ENCODE results near the gene KCTD3. TPM values are rescaled to one million over a fixed set of nuclear protein-coding genes. Genes with fewer than 3 reads are reported as not detected.

KCTD3 gene
- total RNA-seq, 3 donors from 2014 or later: 42.2 to 73.5 (median 43.1) TPM

DNA sequence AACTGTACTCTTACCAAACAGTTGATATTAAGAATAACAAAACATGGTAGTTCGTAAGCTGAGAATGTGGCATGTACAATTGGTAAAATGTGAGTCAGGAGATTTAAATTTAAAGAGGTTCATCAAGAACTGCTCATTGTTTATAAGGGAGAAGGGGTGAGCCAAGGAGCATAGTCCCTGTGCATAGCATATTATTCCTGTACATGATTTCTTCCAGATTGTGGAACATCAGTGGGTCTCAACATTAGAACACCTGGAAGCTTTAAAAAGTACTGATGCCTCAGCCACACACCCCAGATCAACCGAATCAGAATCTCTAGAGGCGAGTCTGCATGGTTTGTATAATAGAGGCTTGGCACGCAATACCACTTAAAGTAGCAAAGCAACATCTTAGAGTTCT, 56.1 kb downstream of the KCTD3 start:
- ATAC-seq (no peak), DNase-seq (no peak)
- Histone ChIP-seq H3K36me3 (ENCODE audit: low read depth) (no peaks in the 10 kb centered on the region), H3K4me1 (ENCODE audit: low read depth) (no peaks in the 10 kb centered on the region), H3K4me3 (no peak overlapping the region), H3K9me3 (no peaks in the 10 kb centered on the region)
- intact Hi-C loops (cut with DNase I, micrococcal nuclease): no loop called here
- TF ChIP-seq, protein P1, sequence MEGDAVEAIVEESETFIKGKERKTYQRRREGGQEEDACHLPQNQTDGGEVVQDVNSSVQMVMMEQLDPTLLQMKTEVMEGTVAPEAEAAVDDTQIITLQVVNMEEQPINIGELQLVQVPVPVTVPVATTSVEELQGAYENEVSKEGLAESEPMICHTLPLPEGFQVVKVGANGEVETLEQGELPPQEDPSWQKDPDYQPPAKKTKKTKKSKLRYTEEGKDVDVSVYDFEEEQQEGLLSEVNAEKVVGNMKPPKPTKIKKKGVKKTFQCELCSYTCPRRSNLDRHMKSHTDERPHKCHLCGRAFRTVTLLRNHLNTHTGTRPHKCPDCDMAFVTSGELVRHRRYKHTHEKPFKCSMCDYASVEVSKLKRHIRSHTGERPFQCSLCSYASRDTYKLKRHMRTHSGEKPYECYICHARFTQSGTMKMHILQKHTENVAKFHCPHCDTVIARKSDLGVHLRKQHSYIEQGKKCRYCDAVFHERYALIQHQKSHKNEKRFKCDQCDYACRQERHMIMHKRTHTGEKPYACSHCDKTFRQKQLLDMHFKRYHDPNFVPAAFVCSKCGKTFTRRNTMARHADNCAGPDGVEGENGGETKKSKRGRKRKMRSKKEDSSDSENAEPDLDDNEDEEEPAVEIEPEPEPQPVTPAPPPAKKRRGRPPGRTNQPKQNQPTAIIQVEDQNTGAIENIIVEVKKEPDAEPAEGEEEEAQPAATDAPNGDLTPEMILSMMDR (IDR thresholded peaks at IDR 0.05): no peak

DNA sequence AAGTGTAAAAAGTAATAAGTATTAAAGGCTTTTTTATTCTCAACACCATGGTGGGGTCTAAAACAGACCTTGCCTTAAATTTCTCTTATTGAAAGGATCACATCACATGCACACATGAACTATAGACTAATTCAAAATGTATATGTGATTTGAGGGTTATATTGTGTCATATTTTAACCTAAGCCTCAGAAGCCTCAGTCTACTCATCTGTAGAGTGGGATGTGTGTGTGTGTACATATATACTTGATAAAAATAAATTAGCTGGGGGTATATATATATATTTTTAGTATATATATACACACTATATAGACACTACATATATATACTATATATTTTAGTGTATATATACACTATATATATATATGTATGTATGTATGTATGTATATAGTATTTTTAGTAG, 58.8 kb downstream of the KCTD3 start:
- H3K4me3 ChIP-seq: no peak overlapping the region
- no peaks in the 10 kb centered on the region for H3K4me1 ChIP-seq (ENCODE audit: low read depth)
- intact Hi-C loops (cut with DNase I, micrococcal nuclease): no loop called here
- TF ChIP-seq, protein P1 (IDR thresholded peaks at IDR 0.05): no peak
- H3K9me3 ChIP-seq: no peaks in the 10 kb centered on the region
- no peak for ATAC-seq
- DNase-seq: no peak
- no peaks in the 10 kb centered on the region for H3K36me3 ChIP-seq (ENCODE audit: low read depth)

DNA sequence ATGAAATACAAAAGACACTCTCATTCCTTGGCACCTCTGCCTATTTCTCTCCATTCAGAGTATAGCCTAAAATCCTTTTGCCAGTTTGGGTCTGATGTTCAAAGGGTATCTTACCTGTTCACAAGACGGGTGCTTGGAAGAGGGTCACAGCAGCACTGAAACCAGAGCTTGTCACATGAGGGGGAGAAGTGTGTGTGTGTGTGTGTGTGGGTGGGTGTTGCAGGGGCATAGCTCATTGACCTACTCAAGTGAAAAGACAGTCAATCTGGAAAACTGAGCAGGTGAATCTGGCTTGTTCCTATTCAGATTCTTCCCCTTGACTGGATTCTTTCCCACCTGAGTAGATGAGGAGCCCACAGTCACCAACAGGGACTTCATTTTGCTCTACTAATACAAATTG, 63.9 kb downstream of the KCTD3 start:
- H3K4me3 ChIP-seq: no peak overlapping the region
- TF ChIP-seq, protein P1 (IDR thresholded peaks at IDR 0.05): no peak
- no peak for ATAC-seq
- no peaks in the 10 kb centered on the region for H3K9me3 ChIP-seq
- H3K36me3 ChIP-seq (ENCODE audit: low read depth): no peaks in the 10 kb centered on the region
- intact Hi-C loops (cut with DNase I, micrococcal nuclease): no loop called here
- DNase-seq: no peak
- H3K4me1 ChIP-seq (ENCODE audit: low read depth): peaks cover 5% of the 10 kb centered on the region

DNA sequence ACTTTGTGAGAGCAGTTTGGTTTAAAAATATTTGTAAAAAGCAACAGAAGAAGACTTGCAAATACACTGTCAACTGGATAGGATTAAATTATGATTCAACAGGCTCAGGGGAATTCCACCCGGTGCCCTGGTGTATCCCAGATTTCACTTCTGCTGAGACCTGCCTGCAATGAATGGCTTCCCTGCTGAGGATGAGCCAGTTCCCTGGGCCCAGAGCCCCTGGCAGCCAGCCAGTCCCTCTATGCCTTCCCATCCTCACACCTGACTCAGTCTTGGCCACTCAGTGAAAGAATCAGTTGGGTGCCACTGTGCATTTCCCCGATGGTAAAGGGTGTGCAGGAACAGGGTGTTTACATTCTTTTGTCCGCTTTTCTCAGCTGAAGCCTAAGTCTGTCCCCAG, 64.4 kb downstream of the KCTD3 start:
- no peak for DNase-seq
- intact Hi-C loops (cut with DNase I, micrococcal nuclease): no loop called here
- H3K4me1 ChIP-seq (ENCODE audit: low read depth): peaks cover 8% of the 10 kb centered on the region
- H3K9me3 ChIP-seq: no peaks in the 10 kb centered on the region
- no peaks in the 10 kb centered on the region for H3K36me3 ChIP-seq (ENCODE audit: low read depth)
- no peak overlapping the region for H3K4me3 ChIP-seq
- TF ChIP-seq, protein P1 (IDR thresholded peaks at IDR 0.05): no peak
- no peak for ATAC-seq

DNA sequence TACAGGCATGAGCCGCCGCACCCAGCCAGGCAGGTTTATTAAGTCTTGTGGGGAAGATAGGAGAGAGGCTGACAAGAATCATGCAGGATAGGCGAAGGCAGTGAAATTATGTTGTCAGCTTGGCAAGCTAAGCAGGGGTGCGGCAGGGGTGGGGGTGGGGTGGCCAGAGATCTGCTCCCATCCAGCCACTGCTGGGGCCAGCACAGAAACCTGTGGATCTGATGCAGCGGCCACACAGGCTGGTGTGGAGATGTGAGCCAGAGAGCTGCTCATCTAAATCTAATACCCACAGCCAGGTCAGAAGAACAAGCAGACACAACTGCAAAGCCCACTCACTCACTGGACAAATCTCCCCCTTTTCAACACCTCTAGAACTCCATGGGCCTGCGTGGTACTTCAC, 68.7 kb downstream of the KCTD3 start:
- intact Hi-C loops (cut with DNase I, micrococcal nuclease): no loop called here
- DNase-seq (peak; percentile 49 to 68 (median 61)), ATAC-seq (peak; percentile 68)
- TF ChIP-seq, protein P1 (IDR thresholded peaks at IDR 0.05): no peak
- Histone ChIP-seq H3K4me1 (ENCODE audit: low read depth) (peaks cover 17% of the 10 kb centered on the region), H3K4me3 (no peak overlapping the region), H3K36me3 (ENCODE audit: low read depth) (no peaks in the 10 kb centered on the region), H3K9me3 (no peaks in the 10 kb centered on the region)

Data from mucosa of descending colon (tissue), 3 donors.